Gastroesophageal sphincter (tissue), 3 donors: Measurements from ENCODE around the gene TLR10.

Experiments used
- CTCF ChIP-seq, 4 experiments: fragments of 200-600 bp in 2 of 4; fragments of 450-650 bp in 2 of 4; sonication (generic) in 1 of 4; IDR thresholded peaks; one replicate each; pipeline ENCODE4 v1.5.1; 2017 to 2019; ENCODE audit warnings: antibody characterized with exemption in 4 of 4, mild to moderate bottlenecking in 2 of 4, moderate library complexity in 2 of 4
- POLR2A ChIP-seq, 2 donors: fragments of 450-650 bp; IDR thresholded peaks; one replicate each; pipeline ENCODE4 v1.6.1; 2017; ENCODE audit warnings: antibody characterized with exemption in 2 of 2, mild to moderate bottlenecking in 2 of 2, moderate library complexity in 1 of 2
- POLR2AphosphoS5 ChIP-seq: sonication (generic); formaldehyde crosslinking; IDR thresholded peaks from one replicate; pipeline ENCODE4 v1.6.1; 2017; ENCODE audit warnings: antibody characterized with exemption

DNA sequence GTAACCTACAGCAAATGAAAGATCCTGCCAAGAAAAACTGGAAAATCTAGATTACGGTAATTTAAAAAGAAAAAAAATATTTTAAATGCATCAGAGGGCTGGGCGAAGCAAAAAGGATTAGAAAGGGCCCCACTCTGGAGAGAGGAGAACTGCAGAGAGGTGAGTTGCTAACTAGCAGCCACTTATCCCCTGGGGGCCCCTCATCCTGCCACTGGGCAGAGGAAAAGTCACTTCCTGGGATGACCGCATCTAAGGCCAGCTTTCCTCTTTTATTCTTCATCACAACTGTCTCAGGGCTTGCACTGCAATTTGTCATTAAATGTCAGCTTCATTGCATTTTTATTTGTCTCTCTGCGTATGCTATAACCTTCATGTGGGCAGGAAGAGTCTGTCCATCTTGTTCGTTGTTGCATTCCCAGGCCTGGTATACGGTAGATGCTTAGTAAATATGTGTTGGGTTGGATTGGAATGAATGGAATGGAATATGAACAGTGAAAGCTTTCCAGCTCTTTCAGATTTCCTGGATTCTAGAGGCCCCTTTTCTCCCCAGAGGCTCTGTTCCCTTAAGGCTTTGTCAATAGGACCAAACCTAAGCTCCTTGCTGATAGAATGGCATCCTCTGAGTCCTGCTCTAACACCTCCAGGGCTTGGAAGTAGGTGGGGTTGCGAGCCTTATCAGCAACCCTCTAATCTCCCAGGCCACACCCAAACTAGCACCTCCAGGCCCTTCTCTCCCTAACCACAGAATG, 58.9 kb downstream of the TLR10 start:
- no peak for TF ChIP-seq CTCF (IDR thresholded peaks at IDR 0.05)
- no peak for TF ChIP-seq POLR2A (IDR thresholded peaks at IDR 0.05)
- TF ChIP-seq POLR2AphosphoS5 = no peak
